Adrenal gland (tissue), 12 donors: ENCODE measurements around the gene DHH. TPM values are rescaled to one million over a fixed set of nuclear protein-coding genes. Genes with fewer than 3 reads are reported as not detected.
"Not testable (repeated sequence)": the region's sequence is repeated elsewhere in the genome, so short reads cannot be mapped to it uniquely, and the experiment has no call there.

Source experiments
- DNase-seq, 7 donors: peaks; one replicate each; pipeline ENCODE4 v3.0.0-alpha.2; 2019 to 2020
- H3K27ac ChIP-seq, 5 donors: fragments of 200-600 bp; sonication (generic) in 4 of 5; 1 replicate in 3 of 5; 2 replicates in 2 of 5; pipeline versions ENCODE4 v1.5.1 to v1.8.0; 2016 to 2020; ENCODE audit warnings: mild to moderate bottlenecking in 1 of 5
- H3K27me3 ChIP-seq: fragments of 200-600 bp; 2 replicates; pipeline ENCODE4 v1.8.0; 2021
- H3K36me3 ChIP-seq, 2 donors: fragments of 200-600 bp; replicated peaks in 1 of 2; 1 replicate in 1 of 2; 2 replicates in 1 of 2; pipeline versions ENCODE4 v1.5.1 to v1.8.0; 2018 to 2022
- H3K4me1 ChIP-seq, 2 donors: fragments of 200-600 bp; replicated peaks in 1 of 2; 1 replicate in 1 of 2; 2 replicates in 1 of 2; pipeline versions ENCODE4 v1.5.1 to v1.8.0; 2018 to 2021
- H3K4me3 ChIP-seq, 4 donors: fragments of 200-600 bp; sonication (generic) in 3 of 4; one replicate each; pipeline ENCODE4 v1.5.1; 2016 to 2018
- H3K9me3 ChIP-seq, 3 donors: fragments of 200-600 bp; sonication (generic) in 1 of 3; replicated peaks in 1 of 3; 1 replicate in 2 of 3; 2 replicates in 1 of 3; pipeline versions ENCODE4 v1.5.1 to v1.8.0; 2016 to 2021
- POLR2A ChIP-seq, 2 donors: fragments of 450-650 bp; IDR thresholded peaks; one replicate each; pipeline ENCODE4 v1.6.1; 2017; ENCODE audit warnings: antibody characterized with exemption in 2 of 2, mild to moderate bottlenecking in 2 of 2, moderate library complexity in 1 of 2
- WGBS, 4 donors: extraction: QIAGEN DNeasy Blood & Tissue Kit in 2 of 4; methylation state at CpG; one replicate each; pipeline versions ENCODE4 v1.1.5 to v1.1.7; 2013 to 2017; 5-methylcytosine and 5-hydroxymethylcytosine counted together
- intact Hi-C, 2 donors: fragments of 100-400 bp; cut with DNase I; formaldehyde crosslinking; loops; one replicate each; pipeline versions ENCODE4 v1.14.1 to v1.15.0; 2022 to 2023
- polyA plus RNA-seq, 3 donors: library from polyadenylated mRNA; stranded (reverse); fragments of 200-250 nt in 2 of 3; fragments of 350-450 nt in 1 of 3; fragmentation: Illumina TruSeq in 1 of 3; extraction: RNeasy Lipid Tissue Mini Kit (QIAGEN cat#74804) in 1 of 3; gene quantifications; one replicate each; pipeline ENCODE4 v1.2.3, GENCODE V29; 2013 to 2014
- total RNA-seq, 9 donors: library from RNA; depleted of rRNA in 4 of 9; stranded (reverse); fragments of >200 nt in 4 of 9; fragments of 120-200 nt in 1 of 9; fragmentation: NEBNext Ultra II Directional in 1 of 9; extraction: Animal tissue kit (Norgen Biotek cat#: 25700) in 1 of 9; gene quantifications; one replicate each; pipeline versions ENCODE4 v1.1.0 to v1.2.4, GENCODE V29; 2013 to 2023
- TF ChIP-seq, protein P1 (sequence below), 6 experiments: fragments of 450-650 bp in 4 of 6; fragments of 200-600 bp in 2 of 6; sonication (generic) in 1 of 6; IDR thresholded peaks; 1 replicate in 5 of 6; 2 replicates in 1 of 6; pipeline versions ENCODE4 v1.5.1 to v1.8.0; 2016 to 2021; ENCODE audit warnings: antibody characterized with exemption in 6 of 6, mild to moderate bottlenecking in 2 of 6, moderate library complexity in 1 of 6
- donor health status: healthy with polysubstance abuse.
- donor health status: Bipolar disorder and iron deficiency.
- donor health status: DM: yes; HTN: yes; CAD: no.
- donor health status: DM: no; HTN: no; CAD: no.
- donor health status: DM: no; HTN: no; CAD: no.
- donor health status: DM: yes; HTN: yes; CAD: no.

Gene DHH
- total and polyA plus RNA-seq, 12 donors = 0.13 to 5.9 (median 0.50) TPM

DNA sequence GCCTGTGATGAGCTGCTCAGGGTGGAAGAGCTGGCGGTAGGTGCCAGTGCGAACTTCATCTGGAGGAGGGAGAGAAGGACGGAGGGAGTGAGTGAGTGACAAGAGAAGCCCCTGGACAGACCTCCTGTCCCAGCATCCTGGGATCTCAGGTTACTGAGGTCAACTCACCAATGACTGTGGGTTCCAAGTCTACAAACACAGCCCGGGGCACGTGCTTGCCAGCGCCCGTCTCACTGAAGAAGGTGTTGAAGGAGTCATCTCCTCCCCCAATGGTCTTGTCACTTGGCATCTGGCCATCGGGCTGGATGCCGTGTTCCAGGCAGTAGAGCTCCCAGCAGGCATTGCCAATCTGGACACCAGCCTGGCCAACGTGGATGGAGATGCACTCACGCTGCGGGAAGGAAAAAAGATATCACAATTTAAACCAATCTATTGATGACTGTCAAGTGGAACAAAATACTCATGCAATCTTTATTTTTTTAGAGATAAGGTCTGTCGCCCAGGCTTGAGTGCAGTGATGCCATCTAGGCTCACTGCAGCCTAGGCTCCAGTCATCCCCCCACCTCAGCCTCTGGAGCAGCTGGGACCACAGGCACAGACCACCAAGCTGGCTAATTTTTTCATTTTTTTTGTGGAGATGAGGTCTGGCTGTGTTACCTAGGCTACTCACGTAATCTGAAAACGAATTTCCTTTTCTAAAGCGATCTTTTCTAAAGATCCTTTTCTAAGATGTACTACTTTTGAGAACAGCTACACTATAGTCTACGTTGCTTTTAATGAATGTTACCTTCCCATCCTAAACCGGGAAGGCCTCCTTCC lies 34.9 kb upstream of the DHH start:
- Histone ChIP-seq H3K27ac (peak overlapping the region in 4 of 5 donors; percentile 97 to 99 (median 98)), H3K36me3 (peaks cover 0 to 29% of the 10 kb centered on the region in 2 donors), H3K4me1 (peaks cover 11 to 27% of the 10 kb centered on the region in 2 donors), H3K27me3 (no peaks in the 10 kb centered on the region), H3K9me3 (no peaks in the 10 kb centered on the region), H3K4me3 (peak overlapping the region in 2 of 4 donors; percentile 75 to 86)
- intact Hi-C loops = loop anchor here (5.0 to 10.0 kb wide), 5 partner anchors 55 to 105 kb away; partner anchors contain the start of genes KMT2D (in 2 of the 2), RHEBL1 (in 2 of the 2) and TUBA1A (in 2 of the 2)
- WGBS, 4 donors = 41 to 47% (median 43%) methylated on average over 18 of the region's 18 CpGs
- TF ChIP-seq POLR2A (IDR thresholded peaks at IDR 0.05) = no peak
- TF ChIP-seq, protein P1, sequence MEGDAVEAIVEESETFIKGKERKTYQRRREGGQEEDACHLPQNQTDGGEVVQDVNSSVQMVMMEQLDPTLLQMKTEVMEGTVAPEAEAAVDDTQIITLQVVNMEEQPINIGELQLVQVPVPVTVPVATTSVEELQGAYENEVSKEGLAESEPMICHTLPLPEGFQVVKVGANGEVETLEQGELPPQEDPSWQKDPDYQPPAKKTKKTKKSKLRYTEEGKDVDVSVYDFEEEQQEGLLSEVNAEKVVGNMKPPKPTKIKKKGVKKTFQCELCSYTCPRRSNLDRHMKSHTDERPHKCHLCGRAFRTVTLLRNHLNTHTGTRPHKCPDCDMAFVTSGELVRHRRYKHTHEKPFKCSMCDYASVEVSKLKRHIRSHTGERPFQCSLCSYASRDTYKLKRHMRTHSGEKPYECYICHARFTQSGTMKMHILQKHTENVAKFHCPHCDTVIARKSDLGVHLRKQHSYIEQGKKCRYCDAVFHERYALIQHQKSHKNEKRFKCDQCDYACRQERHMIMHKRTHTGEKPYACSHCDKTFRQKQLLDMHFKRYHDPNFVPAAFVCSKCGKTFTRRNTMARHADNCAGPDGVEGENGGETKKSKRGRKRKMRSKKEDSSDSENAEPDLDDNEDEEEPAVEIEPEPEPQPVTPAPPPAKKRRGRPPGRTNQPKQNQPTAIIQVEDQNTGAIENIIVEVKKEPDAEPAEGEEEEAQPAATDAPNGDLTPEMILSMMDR (IDR thresholded peaks at IDR 0.05) = no peak
- DNase-seq = peak; percentile 19 to 68 (median 38)

DNA sequence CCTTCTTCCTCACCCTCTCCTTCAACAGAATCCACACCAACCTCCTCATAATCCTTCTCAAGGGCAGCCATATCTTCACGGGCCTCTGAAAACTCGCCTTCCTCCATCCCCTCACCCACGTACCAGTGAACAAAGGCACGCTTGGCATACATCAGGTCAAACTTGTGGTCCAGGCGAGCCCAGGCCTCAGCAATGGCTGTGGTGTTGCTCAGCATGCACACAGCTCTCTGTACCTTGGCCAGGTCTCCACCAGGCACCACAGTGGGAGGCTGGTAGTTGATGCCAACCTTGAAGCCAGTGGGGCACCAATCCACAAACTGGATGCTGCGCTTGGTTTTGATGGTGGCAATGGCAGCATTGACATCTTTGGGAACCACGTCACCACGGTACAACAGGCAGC lies 33.4 kb upstream of the DHH start:
- not testable (repeated sequence) for H3K4me3 ChIP-seq, DNase-seq, H3K27ac ChIP-seq, H3K9me3 ChIP-seq, H3K27me3 ChIP-seq
- H3K4me1 ChIP-seq = peaks cover 11 to 27% of the 10 kb centered on the region in 2 donors
- intact Hi-C loops = loop anchor here (10.0 kb wide), 1 partner anchor 63 kb away; the partner anchor contains the start of genes KMT2D (in 2 of the 2) and RHEBL1 (in 2 of the 2)
- 79 to 93% (median 82%) methylated on average over 3 to 7 of the region's 8 CpGs for WGBS, 4 donors
- H3K36me3 ChIP-seq = peaks cover 0 to 29% of the 10 kb centered on the region in 2 donors

DNA sequence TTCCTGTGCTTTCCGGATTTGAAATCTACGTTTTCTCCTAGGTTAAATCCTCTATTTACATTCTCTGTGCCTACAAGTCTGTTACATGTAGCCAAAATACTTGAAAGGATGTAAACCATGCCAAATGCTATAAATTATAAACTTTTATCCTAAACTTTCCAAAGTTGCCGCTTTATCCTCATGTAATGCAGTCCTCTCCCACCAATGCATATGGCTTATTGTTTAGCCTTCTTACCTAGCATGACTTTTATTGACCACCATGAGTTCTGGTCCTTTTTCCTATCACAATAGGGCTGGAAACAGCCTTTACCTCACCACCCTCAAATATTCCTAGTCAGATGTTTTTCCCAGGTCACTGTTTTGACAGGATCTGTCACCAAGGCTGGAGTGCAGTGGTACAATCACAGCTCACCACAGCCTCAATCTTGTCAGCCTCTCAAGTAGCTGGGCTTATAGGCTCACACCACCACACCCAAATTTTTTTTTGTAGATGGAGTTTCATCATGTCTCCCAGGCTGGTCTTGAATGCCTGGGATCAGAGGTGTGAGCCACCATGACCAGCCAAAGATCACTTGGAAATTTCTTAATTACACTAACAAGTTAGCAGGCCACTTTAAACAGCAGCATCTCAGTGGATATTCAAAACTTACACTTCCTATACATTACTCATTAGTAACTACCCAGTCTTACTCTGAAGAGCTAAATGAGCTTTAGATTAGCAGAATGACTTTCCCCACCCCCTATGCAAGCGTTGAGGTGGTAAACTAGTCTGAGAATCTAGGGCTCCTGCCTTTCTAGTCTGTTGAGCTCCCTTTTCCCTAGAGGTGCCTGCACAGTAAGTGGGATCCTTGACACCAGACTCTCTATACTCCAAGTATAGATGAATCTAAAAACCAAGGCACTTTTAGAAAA lies 32.5 kb upstream of the DHH start:
- intact Hi-C loops = loop anchor here (10.0 kb wide), 1 partner anchor 62 kb away; the partner anchor contains the start of genes KMT2D (in 2 of the 2) and RHEBL1 (in 2 of the 2)
- no peak for DNase-seq

DNA sequence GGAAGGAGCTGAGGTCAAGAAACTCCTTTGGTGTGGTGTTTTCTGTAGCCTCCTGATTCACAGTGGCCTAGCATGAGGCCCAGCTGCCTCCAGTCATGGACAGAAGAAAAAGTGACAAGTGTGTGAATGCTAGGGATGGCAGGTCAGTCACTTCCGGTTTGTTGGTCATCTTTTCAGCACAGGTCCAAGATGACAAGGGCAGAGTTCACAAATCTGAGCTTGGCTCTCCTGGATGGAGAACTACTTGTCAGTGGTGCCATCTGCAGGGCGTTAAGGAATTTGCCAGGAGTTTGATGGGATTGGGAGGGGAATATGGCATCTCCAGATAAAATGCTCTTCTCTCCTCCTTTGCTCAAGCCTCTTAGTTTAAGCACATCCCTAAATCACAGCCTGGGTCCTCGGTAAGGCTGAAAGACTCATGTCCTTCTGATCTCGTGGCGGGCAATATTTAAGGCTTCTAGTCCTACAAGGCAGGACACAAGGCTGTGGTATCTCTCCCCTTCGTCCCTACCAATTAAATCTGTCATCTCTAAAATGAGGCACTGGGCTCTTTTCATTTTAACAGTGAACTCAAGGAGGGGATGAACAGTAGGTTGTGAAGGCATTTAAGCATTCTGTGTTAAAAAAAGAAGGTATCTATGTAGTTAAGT lies 26.6 kb upstream of the DHH start:
- WGBS, 4 donors = 16 to 32% (median 26%) methylated on average over 6 of the region's 6 CpGs
- Histone ChIP-seq H3K4me3 (no peak overlapping the region), H3K27me3 (no peaks in the 10 kb centered on the region), H3K36me3 (no peaks in the 10 kb centered on the region), H3K27ac (no peak overlapping the region), H3K9me3 (no peaks in the 10 kb centered on the region), H3K4me1 (peaks cover 0 to 4% of the 10 kb centered on the region in 2 donors)
- intact Hi-C loops = loop anchor here (5.0 to 10.0 kb wide), 2 partner anchors 34 to 56 kb away; partner anchors contain the start of genes KMT2D (in 2 of the 2) and RHEBL1 (in 2 of the 2)
- TF ChIP-seq, protein P1 (IDR thresholded peaks at IDR 0.05) = peak; percentile 35 to 86 (median 72)
- TF ChIP-seq POLR2A (IDR thresholded peaks at IDR 0.05) = no peak
- DNase-seq = peak; percentile 50 to 84 (median 74)

More for the DNA sequence above, 32.5 kb upstream of the DHH start:
- Histone ChIP-seq H3K27me3 (no peaks in the 10 kb centered on the region), H3K36me3 (peaks cover 0 to 29% of the 10 kb centered on the region in 2 donors), H3K4me1 (peaks cover 9 to 19% of the 10 kb centered on the region in 2 donors), H3K27ac (no peak overlapping the region), H3K4me3 (no peak overlapping the region), H3K9me3 (no peaks in the 10 kb centered on the region)
- TF ChIP-seq, protein P1 (IDR thresholded peaks at IDR 0.05) = no peak
- TF ChIP-seq POLR2A (IDR thresholded peaks at IDR 0.05) = peak in 1 of 2 donors; percentile 1
- 84 to 92% (median 90%) methylated on average over 4 of the region's 4 CpGs for WGBS, 4 donors
